ENCODE measurements around the gene LETM1. TPM values are rescaled to one million over a fixed set of nuclear protein-coding genes. Genes with fewer than 3 reads are reported as not detected.

Gene LETM1
- total and polyA plus RNA-seq, 2 of the 8 experiments (the other 6 are each of a cell fraction or from before 2014, with no cell fraction given): 19.8 to 50.1 TPM

DNA sequence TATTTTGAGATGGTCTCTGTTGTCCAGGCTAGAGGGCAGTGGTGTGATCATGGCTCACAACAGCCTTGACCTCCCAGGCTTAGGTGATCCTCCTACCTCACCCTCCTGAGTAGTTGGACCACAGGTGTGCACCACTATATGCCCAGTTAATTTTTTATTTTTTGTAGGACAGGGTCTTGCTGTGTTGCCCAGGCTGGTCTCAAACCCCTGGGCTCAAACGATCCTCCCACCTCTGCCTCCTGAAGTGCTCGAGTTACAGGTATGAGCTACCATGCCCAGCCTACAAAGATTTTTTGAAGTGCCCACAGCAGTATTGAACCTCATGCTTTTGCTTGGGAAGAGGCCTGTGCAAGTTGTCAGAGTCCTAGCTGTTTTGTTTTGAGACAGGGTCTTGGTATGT lies 46.3 kb upstream of the LETM1 start:
- Histone ChIP-seq H2BK12ac (ENCODE audit: low read depth, low read length) (no peak overlapping the region), H3K18ac (ENCODE audit: extremely low read depth, low read length) (no peak overlapping the region), H3K9ac (replicated peaks in 1 of 4; ENCODE audit: extremely low read depth in 1 of 4, low read depth in 3 of 4, low read length in 3 of 4) (no peak overlapping the region), H3K9me3 (ENCODE audit: insufficient read depth in 2 of 2, low read depth in 1 of 2, low read length in 1 of 2) (no peaks in the 10 kb centered on the region), H3K14ac (ENCODE audit: insufficient read length) (no peak overlapping the region), H4K5ac (ENCODE audit: insufficient read length, low read depth, low read length) (no peak overlapping the region), H2BK15ac (ENCODE audit: low read length) (no peak overlapping the region), H2AK5ac (ENCODE audit: low read depth, low read length) (no peak overlapping the region), H3K36me3 (ENCODE audit: control insufficient read depth in 2 of 4, insufficient read depth in 4 of 4, low read length in 3 of 4) (peaks cover 16 to 34% (median 28%) of the 10 kb centered on the region in 4 experiments; a peak in 7 of 8 replicates), H3K4me2 (ENCODE audit: insufficient read depth in 1 of 2, low read depth in 2 of 2, low read length in 2 of 2) (no peak overlapping the region), H3K4me1 (replicated peaks in 1 of 4; ENCODE audit: control insufficient read depth in 3 of 4, insufficient read depth in 4 of 4, low read length in 3 of 4) (no peaks in the 10 kb centered on the region), H4K8ac (ENCODE audit: extremely low read depth, insufficient read depth, low read length) (no peak overlapping the region), H3K23me2 (ENCODE audit: low read depth, low read length) (no peaks in the 10 kb centered on the region; the same call in 1 of the 2 replicates), H3K27me3 (replicated peaks in 1 of 4; ENCODE audit: control insufficient read depth in 3 of 4, extremely low read depth in 1 of 4, insufficient read depth in 3 of 4, low read length in 3 of 4) (no peaks in the 10 kb centered on the region), H2AFZ (ENCODE audit: low read length) (no peak overlapping the region), H3K27ac (ENCODE audit: low read depth, low read length) (no peak overlapping the region), H3K23ac (ENCODE audit: insufficient read length) (no peak overlapping the region), H2BK5ac (ENCODE audit: low read depth, low read length) (no peak overlapping the region), H3K4ac (replicated peaks; ENCODE audit: insufficient read length, low read depth, low read length) (no peak overlapping the region), H3K4me3 (ENCODE audit: extremely low read depth in 1 of 4, insufficient read depth in 2 of 4, low read depth in 3 of 4, low read length in 4 of 4) (no peak overlapping the region), H3K79me1 (ENCODE audit: low read depth, low read length) (peaks cover 16% of the 10 kb centered on the region), H4K91ac (replicated peaks; ENCODE audit: insufficient read length, low read length) (no peak overlapping the region), H2BK120ac (replicated peaks; ENCODE audit: low read depth, low read length) (no peak overlapping the region), H4K20me1 (replicated peaks in 1 of 2; ENCODE audit: control insufficient read depth in 1 of 2, insufficient read depth in 2 of 2, low read length in 2 of 2) (peaks cover 26 to 27% of the 10 kb centered on the region in 2 experiments), H3K79me2 (ENCODE audit: control insufficient read depth in 1 of 2, insufficient read depth in 2 of 2, low read length in 2 of 2) (peaks cover 3 to 52% of the 10 kb centered on the region in 2 experiments; a peak in 2 of 4 replicates), H2BK20ac (ENCODE audit: low read length) (no peak overlapping the region), H3K56ac (replicated peaks; ENCODE audit: insufficient read length, low read depth, low read length) (no peak overlapping the region)
- FAIRE-seq (no peak), DNase-seq (ENCODE audit: low read depth in 1 of 2, low spot score in 2 of 2) (no peak)
- CTCF ChIA-PET (ENCODE audit: partially characterized antibody): interaction anchor here (0.6 to 5.4 kb wide), 13 partner anchors 7 to 823 kb away, joined by 3 to 69 read pairs (median 4); partner anchors contain the start of gene NSD2
- POLR2A ChIA-PET (ENCODE audit: partially characterized antibody): interaction anchor here (1.2 kb wide), 1 partner anchor 15 kb away, joined by 3 read pairs; no protein-coding TSS in a partner anchor
- 97% methylated on average over 2 of the region's 2 CpGs; no CpG with 5 or more reads in 1 of the 2 experiments for WGBS, 2 experiments (ENCODE audit: extremely low coverage in 1 of 2, insufficient coverage in 1 of 2, insufficient read length in 1 of 2, insufficient replicate concordance in 2 of 2, low coverage in 1 of 2, low lambda C conversion rate in 2 of 2, missing lambda C conversion rate in 1 of 2)
- TF ChIP-seq POU5F1 (IDR thresholded peaks at IDR 0.05; ENCODE audit: low read depth, low read length): no peak
- no peak for TF ChIP-seq ASH2L (IDR thresholded peaks at IDR 0.05; ENCODE audit: low read length)
- TF ChIP-seq RXRA (IDR thresholded peaks at IDR 0.05; ENCODE audit: insufficient read depth, low read depth, low read length): no peak
- TF ChIP-seq CTBP2 (IDR thresholded peaks at IDR 0.05; ENCODE audit: borderline replicate concordance, insufficient read depth, insufficient read length, low read length): no peak
- no peak for TF ChIP-seq SUZ12 (IDR thresholded peaks at IDR 0.05; ENCODE audit: low read length)
- TF ChIP-seq PHF8 (conservative IDR thresholded peaks at IDR 0.05; ENCODE audit: low read depth, low read length): no peak
- no peak for TF ChIP-seq CHD2 (IDR thresholded peaks at IDR 0.05; ENCODE audit: low read length)
